ENCODE measurements around the gene NKG7.
A peak's percentile ranks its signal among the peaks of the same experiment; 100 is the strongest.

The NKG7 gene

DNA sequence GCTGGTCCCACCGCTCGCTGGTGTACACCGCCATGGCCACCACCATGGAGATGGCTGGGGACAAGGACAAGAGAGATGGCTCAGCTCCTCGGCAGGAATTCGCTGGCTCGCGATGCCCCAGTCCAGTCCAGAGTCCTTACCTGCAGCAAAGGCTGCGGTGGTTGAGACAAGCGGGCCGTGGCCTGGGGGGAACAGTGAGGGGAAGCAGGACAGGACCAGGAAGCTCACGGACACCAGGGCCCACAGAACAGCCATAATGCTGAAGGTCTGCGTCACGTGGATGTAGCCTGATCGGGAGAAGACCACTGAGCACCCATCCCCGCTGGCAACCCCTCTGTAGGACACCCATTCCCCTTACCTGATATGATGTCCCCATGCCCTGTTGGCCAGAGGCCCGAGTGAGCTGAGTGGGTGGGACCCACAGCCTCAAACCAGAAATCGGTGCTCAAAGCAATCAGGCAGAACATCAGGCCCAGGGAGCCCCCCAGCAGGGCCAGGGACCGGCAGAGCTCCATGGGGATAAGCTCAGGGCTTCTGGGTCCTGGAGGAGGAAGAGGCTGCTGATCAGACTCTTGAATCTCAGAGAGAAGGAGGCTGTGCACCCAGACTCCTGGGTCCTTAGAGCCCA lies 319 bp downstream of the NKG7 start:
- H3K4me3 ChIP-seq: peak overlapping the region; percentile 62
- no peak for TF ChIP-seq Cebpa-rat (IDR thresholded peaks at IDR 0.05)

DNA sequence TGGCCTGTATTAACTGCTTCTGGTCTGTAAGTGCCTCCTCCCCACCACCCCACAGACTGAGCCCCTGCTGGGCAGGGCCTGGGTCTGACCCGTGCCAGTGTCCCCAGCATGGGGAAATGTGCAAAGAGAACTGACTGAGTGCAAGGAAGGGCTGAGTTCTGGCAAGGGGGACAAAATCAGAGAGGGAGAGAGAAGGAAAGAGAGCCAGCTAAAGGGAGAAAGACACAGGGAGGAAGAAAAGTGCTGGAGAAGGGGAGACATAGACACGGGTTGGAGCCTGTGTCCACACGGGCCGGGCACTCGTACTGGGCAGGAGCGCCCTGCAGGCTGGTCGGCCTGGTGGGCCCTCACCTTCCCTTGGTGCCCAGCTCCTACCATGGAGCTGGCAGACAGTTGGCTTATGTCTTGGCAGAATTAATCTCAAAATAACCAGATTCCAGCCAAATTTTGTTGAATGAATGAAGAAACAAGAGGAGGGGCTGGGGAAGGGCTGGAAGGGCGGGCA lies 1.2 kb downstream of the NKG7 start:
- no peaks in the 10 kb centered on the region for H3K9me3 ChIP-seq
- no peaks in the 10 kb centered on the region for H3K27me3 ChIP-seq
- no peaks in the 10 kb centered on the region for H3K36me3 ChIP-seq
- H4K20me1 ChIP-seq: no peaks in the 10 kb centered on the region
- peak overlapping the region; percentile 96 for H3K27ac ChIP-seq
- no peak for TF ChIP-seq Cebpa-rat (IDR thresholded peaks at IDR 0.05)
- H3K4me1 ChIP-seq: peaks cover 82% of the 10 kb centered on the region
- H3K4me2 ChIP-seq: peak overlapping the region; percentile 99
- no peak overlapping the region; the same call in 1 of the 2 replicates for H3K9ac ChIP-seq
- H3K4me3 ChIP-seq: no peak overlapping the region

More for the DNA sequence above, 319 bp downstream of the NKG7 start:
- Histone ChIP-seq H3K36me3 (no peaks in the 10 kb centered on the region), H3K27ac (peak overlapping the region; percentile 96), H3K4me2 (peak overlapping the region; percentile 99), H3K27me3 (no peaks in the 10 kb centered on the region), H3K9ac (peak overlapping the region; percentile 83), H4K20me1 (no peaks in the 10 kb centered on the region), H3K9me3 (no peaks in the 10 kb centered on the region), H3K4me1 (peaks cover 90% of the 10 kb centered on the region)

DNA sequence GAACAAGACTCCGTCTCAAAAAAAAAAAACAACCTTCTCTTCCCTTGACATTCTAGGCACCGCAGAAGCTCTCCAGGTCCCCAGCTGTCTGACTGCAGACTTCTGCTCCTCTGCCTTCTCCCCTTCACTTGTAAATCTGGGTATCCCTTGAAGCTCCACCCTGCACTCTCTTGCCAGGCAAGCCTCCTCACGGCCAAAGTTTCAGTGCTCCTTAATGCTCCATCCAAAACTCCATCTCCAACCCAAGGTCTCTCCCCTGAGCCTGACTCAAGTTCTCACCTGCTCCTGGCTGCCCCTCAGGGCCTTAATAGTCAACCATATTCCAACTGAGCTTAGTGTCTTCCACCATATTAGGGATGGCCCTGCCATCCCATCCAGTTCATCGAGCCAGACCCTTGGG lies 2.2 kb downstream of the NKG7 start:
- H3K9me3 ChIP-seq: no peaks in the 10 kb centered on the region
- peak overlapping the region; percentile 99 for H3K4me2 ChIP-seq
- no peaks in the 10 kb centered on the region for H4K20me1 ChIP-seq
- no peak for TF ChIP-seq Cebpa-rat (IDR thresholded peaks at IDR 0.05)
- H3K27me3 ChIP-seq: no peaks in the 10 kb centered on the region
- H3K4me1 ChIP-seq: peaks cover 77% of the 10 kb centered on the region
- no peaks in the 10 kb centered on the region for H3K36me3 ChIP-seq
- H3K27ac ChIP-seq: no peak overlapping the region
- no peak overlapping the region for H3K4me3 ChIP-seq
- H3K9ac ChIP-seq: no peak overlapping the region

- Histone ChIP-seq H3K36me3 (no peaks in the 10 kb centered on the region), H3K27ac (peak within 1 kb of the TSS; percentile 86), H3K4me1 (peaks cover 77% of the 10 kb centered on the region)
These were observed 3.8 kb downstream of the NKG7 start, which contains the start of gene CLDND2 for GRCh38 chr19:51368366-51369282. Gene CLDND2 (minus strand): TSS chr19:51369003. CDS start chr19:51368577, 426 bp downstream.

DNA sequence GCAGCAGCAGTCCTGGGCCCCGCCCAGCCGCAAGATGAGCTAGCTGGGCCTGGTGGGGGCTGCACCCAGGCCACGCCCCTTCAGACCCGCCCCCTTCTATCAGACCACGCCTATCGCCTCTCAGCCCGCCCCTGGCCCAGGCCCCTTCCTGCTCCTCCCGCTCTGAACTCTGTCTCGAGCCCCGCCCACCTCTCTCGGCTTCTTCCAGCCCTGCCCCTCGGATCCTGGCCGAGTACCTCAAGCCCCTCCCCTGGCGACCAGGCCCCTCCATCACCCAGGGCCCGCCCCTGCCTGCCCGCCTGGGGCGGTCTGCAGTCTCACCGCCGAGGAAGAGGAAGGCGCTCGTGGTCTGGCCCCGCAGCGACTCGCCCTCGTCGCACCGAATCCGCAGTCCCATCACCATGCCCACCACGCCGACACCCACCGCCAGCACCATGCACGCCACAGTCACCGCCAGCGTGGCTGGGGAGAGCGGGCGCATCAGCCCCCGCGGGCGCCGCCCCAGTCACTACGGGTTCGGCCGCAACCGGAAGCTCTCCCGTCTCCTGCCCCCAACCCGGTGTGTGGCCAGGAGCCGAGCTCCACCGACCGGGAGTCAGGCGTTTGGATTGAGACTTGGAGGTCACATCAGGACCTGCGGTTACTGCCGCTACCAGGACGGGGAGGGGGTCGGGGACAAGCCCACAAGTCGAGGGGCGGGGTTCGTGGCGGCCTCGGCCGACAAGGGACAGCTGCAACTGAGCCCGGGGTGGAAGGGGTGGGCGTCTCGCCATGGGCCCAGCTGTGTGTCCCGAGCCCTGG lies 4.7 kb downstream of the NKG7 start:
- Histone ChIP-seq H4K20me1 (no peaks in the 10 kb centered on the region), H3K9me3 (no peaks in the 10 kb centered on the region), H3K4me2 (peak overlapping the region; percentile 100), H3K36me3 (no peaks in the 10 kb centered on the region), H3K4me3 (peak overlapping the region; percentile 83), H3K9ac (peak overlapping the region; percentile 85), H3K4me1 (peaks cover 77% of the 10 kb centered on the region), H3K27me3 (no peaks in the 10 kb centered on the region), H3K27ac (peak overlapping the region; percentile 89)
- TF ChIP-seq Cebpa-rat (IDR thresholded peaks at IDR 0.05): no peak

More at GRCh38 chr19:51368366-51369282, 3.8 kb downstream of the NKG7 start, which contains the start of gene CLDND2:
- H3K4me2 ChIP-seq: peak within 1 kb of the TSS; percentile 100
- no peaks in the 10 kb centered on the region for H3K27me3 ChIP-seq
- no peak for TF ChIP-seq Cebpa-rat (IDR thresholded peaks at IDR 0.05)
- H3K4me3 ChIP-seq: peak within 1 kb of the TSS; percentile 83
- H3K9me3 ChIP-seq: no peaks in the 10 kb centered on the region
- H3K9ac ChIP-seq: peak within 1 kb of the TSS; percentile 80
- no peaks in the 10 kb centered on the region for H4K20me1 ChIP-seq

DNA sequence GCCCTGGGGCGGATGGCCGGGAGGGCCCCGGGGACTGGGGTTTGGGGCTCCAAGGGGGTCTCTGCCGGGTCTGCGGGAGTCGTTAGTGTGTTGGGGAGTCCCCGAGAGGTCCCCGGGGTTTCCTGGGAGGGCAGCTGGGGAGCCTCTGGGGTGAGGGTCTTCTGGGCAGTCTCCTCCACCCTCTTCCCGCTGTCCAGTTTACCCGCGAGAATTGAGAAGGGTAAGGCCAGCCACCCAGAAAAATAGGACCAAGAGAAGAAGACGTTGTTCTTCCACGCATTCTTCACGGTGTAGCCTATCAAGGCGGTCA lies 5.2 kb downstream of the NKG7 start:
- peak overlapping the region; percentile 100 for H3K4me2 ChIP-seq
- H3K27ac ChIP-seq: peak overlapping the region; percentile 89
- H3K4me3 ChIP-seq: peak overlapping the region; percentile 83
- H3K4me1 ChIP-seq: peaks cover 77% of the 10 kb centered on the region
- H3K9ac ChIP-seq: peak overlapping the region; percentile 85
- H4K20me1 ChIP-seq: no peaks in the 10 kb centered on the region
- no peaks in the 10 kb centered on the region for H3K36me3 ChIP-seq
- TF ChIP-seq Cebpa-rat (IDR thresholded peaks at IDR 0.05): no peak
- no peaks in the 10 kb centered on the region for H3K9me3 ChIP-seq
- no peaks in the 10 kb centered on the region for H3K27me3 ChIP-seq

DNA sequence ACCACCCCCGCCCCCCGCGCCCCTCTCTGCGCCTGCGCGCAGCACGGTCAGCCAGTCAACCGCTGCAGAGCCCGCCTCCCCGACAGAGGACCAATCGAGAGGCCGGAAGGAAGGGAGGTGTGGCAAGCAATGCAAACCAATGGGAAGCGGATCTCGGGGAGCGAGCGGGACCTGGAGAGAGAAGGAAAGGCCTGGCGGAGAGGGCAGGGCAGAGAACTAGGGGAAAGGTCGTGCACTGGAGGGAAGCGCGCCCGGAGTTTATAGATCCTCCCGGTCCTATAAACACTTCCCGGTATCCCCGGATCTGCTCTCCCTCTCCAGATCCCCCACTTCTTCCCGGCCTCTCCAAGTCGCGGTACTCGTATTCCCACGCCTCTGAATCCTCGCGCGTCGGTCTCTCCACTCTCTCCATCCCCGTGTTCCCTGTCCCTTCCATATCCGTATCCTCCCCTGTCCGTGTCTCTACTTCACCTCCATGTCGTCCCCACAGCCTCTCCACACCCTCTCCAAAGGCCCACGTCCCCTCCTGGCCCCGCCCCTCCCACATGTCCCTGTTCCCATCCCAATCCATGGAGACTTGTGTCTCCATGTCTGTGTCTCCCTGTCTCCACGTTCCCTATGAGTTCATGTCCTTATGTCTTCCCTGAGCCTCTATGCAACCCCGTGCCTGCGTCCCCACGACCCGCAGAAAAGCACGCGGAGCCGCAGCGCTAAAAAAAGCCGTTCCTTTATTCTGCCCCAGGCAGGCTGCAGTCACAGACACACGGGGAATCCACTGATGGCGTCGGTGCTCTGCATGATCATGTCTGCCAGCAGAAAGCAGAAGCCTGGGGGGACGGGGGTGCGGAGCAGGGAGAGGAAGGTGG lies 5.8 kb downstream of the NKG7 start:
- no peaks in the 10 kb centered on the region for H3K9me3 ChIP-seq

DNA sequence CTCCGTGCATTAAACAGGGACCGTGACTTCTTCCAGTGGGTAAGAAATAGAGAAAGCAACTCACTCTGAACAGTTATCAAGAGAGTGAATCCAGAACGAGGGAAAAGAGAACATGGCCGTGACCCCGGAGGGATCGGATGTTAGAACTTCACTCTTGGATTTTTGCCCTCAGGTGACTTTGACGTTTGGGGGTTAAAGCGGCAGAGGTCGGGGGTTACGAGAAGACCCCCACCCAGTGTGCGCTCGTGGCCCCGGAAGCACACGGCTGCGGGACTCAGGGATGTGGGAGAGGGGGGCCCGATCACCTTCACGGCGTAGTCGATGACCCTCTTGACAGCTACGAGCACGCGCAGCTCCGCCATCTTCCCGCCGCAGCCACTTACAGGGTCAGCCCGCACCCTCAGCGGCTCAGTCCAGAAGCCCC lies 6.5 kb downstream of the NKG7 start, which contains the start of gene ETFB:
ETFB (minus strand) TSS at position 424 of the 424 bp plus-strand sequence; CDS start at position 362, 62 bp downstream.
- no peak for TF ChIP-seq Cebpa-rat (IDR thresholded peaks at IDR 0.05)
- no peaks in the 10 kb centered on the region for H3K36me3 ChIP-seq
- H3K27me3 ChIP-seq: no peaks in the 10 kb centered on the region
- H3K4me2 ChIP-seq: peak within 1 kb of the TSS; percentile 100
- H3K4me3 ChIP-seq: peak within 1 kb of the TSS; percentile 83
- H4K20me1 ChIP-seq: no peaks in the 10 kb centered on the region
- peak within 1 kb of the TSS; percentile 93 for H3K27ac ChIP-seq
- H3K4me1 ChIP-seq: peaks cover 71% of the 10 kb centered on the region
- no peaks in the 10 kb centered on the region for H3K9me3 ChIP-seq
- H3K9ac ChIP-seq: peak within 1 kb of the TSS; percentile 90

More for the DNA sequence above, 5.8 kb downstream of the NKG7 start:
- H4K20me1 ChIP-seq: no peaks in the 10 kb centered on the region
- peak overlapping the region; percentile 83 for H3K4me3 ChIP-seq
- peak overlapping the region; percentile 90 for H3K9ac ChIP-seq
- TF ChIP-seq Cebpa-rat (IDR thresholded peaks at IDR 0.05): no peak
- peaks cover 77% of the 10 kb centered on the region for H3K4me1 ChIP-seq
- H3K27ac ChIP-seq: peak overlapping the region; percentile 93
- H3K27me3 ChIP-seq: no peaks in the 10 kb centered on the region
- H3K36me3 ChIP-seq: no peaks in the 10 kb centered on the region
- H3K4me2 ChIP-seq: peak overlapping the region; percentile 100

Data from BLaER1 (cell line).